NB4 (cell line): Measurements from ENCODE around the gene HNF1B.

Source experiments
- DNase-seq: peaks from one replicate; pipeline ENCODE4 v3.0.0; 2010; ENCODE audit warnings: low read depth
- H3K4me3 ChIP-seq: one replicate; pipeline ENCODE4 v1.5.1; 2011; ENCODE audit warnings: mild to moderate bottlenecking, low read depth, low read length, moderate library complexity
- MYC ChIP-seq: IDR thresholded peaks from 2 replicates; pipeline ENCODE4 v1.6.1; 2011; ENCODE audit warnings: low read depth, low read length
- POLR2A ChIP-seq: IDR thresholded peaks from 2 replicates; pipeline ENCODE4 v1.6.1; 2011; ENCODE audit warnings: mild to moderate bottlenecking; ENCODE audit not compliant: insufficient read length; ENCODE audit errors: extremely low read depth
- TF ChIP-seq, protein P1 (sequence below): IDR thresholded peaks from one replicate; pipeline ENCODE4 v1.5.1; 2012; ENCODE audit warnings: low read depth, low read length
- TF ChIP-seq, protein P2 (sequence below): IDR thresholded peaks from 2 replicates; pipeline ENCODE4 v1.6.1; 2011; ENCODE audit warnings: low read depth, low read length

The HNF1B gene

DNA sequence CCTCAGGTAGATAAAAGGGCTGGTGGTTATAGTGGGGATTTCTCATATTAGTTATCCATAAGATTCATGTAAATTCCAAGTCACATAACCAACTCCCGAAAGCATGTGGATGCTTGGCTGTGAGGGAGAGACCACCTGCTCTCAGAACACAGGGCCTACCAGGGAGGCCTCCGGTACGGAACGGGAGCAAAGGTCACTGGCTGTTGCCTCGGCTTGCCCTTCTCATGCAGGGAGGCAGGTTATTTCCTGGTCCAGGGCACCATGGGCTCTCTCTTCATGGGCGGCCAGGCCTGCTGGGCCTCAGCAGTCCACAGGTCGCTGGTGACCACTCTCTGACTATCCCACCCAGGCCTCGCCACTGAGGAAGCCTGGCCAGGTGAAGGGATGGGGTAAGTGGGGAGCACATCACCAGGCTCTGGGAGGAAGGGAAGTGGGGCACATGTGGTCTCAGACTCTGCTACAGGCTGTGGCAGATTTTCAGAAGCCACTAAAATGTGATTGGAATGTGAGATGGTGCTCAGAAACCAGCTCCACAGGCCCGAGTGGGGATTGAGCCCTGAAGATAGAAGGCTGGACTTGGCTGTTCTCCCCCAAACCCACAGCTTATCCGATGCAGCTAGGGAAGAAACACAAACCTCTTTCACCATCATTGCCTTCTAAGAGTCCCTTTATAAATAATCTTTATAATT is 45.4 kb downstream of the HNF1B start:
- TF ChIP-seq MYC (no peak), POLR2A (no peak)
- TF ChIP-seq, protein P1, sequence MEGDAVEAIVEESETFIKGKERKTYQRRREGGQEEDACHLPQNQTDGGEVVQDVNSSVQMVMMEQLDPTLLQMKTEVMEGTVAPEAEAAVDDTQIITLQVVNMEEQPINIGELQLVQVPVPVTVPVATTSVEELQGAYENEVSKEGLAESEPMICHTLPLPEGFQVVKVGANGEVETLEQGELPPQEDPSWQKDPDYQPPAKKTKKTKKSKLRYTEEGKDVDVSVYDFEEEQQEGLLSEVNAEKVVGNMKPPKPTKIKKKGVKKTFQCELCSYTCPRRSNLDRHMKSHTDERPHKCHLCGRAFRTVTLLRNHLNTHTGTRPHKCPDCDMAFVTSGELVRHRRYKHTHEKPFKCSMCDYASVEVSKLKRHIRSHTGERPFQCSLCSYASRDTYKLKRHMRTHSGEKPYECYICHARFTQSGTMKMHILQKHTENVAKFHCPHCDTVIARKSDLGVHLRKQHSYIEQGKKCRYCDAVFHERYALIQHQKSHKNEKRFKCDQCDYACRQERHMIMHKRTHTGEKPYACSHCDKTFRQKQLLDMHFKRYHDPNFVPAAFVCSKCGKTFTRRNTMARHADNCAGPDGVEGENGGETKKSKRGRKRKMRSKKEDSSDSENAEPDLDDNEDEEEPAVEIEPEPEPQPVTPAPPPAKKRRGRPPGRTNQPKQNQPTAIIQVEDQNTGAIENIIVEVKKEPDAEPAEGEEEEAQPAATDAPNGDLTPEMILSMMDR, result no peak
- TF ChIP-seq, protein P2, sequence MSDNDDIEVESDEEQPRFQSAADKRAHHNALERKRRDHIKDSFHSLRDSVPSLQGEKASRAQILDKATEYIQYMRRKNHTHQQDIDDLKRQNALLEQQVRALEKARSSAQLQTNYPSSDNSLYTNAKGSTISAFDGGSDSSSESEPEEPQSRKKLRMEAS, result no peak
- H3K4me3 ChIP-seq, result no peak overlapping the region
- no peak for DNase-seq

DNA sequence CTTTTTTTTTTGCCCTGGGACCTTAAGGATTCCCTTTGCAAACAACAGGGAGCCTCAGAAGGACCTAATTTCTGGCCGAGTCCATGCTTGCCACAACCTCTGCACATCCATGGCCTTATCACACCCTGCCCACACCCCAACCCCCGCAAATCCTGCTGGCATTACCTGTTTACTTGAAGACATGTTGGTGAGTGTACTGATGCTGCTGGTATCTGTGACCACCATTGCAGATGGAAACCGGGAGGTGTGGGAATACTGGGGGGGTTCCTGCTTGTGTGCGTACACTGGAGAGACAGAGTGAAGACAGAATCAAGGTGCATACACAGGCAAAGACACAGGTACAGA is 46.0 kb downstream of the HNF1B start:
- H3K4me3 ChIP-seq, result no peak overlapping the region
- no peak for DNase-seq
- TF ChIP-seq, protein P2, result no peak
- TF ChIP-seq POLR2A, result no peak
- TF ChIP-seq, protein P1, result no peak
- TF ChIP-seq MYC, result no peak

DNA sequence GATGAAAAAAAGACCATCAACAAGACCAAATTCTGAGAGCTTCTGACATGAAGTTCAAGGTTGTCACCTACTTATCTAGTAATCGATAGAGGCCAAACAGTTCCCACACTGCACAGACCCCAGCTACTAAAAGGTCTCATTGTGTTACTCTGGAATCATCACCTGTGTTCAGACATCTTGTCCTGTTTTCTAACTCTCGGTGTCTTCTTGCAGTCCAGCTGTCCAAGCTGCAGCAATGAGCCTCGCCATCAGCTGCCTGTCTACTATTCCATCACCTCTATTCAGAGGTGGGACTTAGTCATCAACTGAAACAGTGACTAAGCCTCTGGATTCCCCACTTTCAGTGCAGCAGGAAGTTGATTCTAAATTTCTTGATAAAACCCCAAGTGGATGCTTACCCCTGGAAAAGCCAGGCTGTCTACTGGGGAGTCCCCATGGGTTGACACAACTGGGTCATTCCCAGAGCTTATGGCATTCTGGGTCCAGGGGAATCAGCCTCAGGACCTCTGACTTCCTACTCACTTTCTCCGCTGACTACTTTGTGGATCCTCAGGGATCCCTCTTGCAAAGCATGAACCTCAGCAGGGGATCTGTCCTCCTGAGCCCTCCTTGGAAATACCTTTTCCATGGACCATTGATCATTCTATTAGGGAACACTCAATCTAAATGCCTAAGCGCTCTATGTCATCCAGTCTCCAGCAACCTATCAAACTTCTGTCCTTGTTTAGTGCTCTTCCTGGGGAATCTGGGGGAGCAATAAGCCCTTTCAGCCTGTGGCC is 46.5 kb downstream of the HNF1B start:
- TF ChIP-seq POLR2A (no peak), MYC (no peak)
- TF ChIP-seq, protein P2, result no peak
- TF ChIP-seq, protein P1, result no peak
- no peak overlapping the region for H3K4me3 ChIP-seq
- peak; percentile 28 for DNase-seq

DNA sequence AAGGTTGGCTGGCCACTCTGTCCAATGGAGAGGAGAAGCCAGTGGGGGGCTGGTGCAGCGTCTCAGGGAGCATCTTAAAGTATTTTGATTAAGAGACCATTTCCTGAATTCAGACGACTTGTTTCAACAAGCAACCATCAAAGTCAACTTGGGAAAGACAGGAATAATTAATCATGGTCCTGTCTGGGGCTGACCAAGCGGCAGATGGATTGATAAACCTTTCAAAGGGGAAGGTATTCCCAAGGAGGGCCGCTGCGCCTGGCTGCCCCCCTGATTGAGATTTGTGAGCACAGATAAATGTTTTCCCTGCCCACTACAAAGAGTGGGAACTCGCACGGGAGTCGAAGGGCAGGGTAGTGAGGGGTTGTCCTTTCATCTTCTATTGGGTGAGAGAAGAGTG is 47.5 kb downstream of the HNF1B start:
- TF ChIP-seq, protein P1, result no peak
- DNase-seq, result no peak
- H3K4me3 ChIP-seq, result no peak overlapping the region

DNA sequence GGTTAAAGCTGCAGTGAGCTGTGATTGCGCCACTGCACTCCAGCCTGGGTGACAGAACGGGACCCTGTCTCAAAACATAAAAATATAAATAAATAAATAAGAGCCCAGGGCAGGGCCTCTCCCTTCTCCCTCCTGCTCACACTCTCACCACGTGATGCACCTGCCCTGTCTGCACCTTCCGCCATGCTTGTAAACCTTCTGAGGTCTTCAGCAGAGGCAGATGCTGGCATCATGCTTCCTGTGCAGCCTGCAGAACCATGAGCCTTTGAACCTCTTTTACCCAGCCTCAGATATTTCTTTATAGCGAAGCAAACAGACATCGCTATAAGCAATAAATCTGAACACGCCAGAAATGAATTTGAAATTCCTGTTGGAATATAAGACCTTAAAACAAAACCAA is 48.5 kb downstream of the HNF1B start:
- TF ChIP-seq MYC (no peak), POLR2A (no peak)
- TF ChIP-seq, protein P2, result no peak
- TF ChIP-seq, protein P1, result no peak
- no peak overlapping the region for H3K4me3 ChIP-seq
- no peak for DNase-seq

DNA sequence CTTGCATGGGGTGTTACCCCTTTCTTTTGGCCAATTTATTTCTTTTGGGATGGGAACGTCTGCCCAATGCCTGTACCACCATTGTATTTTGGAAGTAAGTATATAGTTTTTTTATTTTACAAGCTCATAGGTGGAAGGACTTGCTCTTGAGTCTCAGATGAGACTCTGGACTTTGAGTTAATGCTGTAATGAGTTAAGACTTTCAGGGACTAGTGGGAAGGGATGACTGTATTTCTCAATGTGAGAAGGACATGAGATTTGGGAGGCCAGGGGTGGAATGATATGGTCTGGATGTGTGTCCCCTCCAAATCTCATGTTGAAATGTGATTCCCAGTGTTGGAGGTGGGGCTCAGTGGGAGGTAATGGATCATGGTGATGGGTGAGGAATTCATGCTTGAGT is 49.1 kb downstream of the HNF1B start:
- no peak for DNase-seq
- TF ChIP-seq, protein P1, result no peak
- TF ChIP-seq MYC (no peak), POLR2A (no peak)
- TF ChIP-seq, protein P2, result no peak
- no peak overlapping the region for H3K4me3 ChIP-seq
